ENCODE results near the gene ZFTA. TPM values are rescaled to one million over a fixed set of nuclear protein-coding genes. Genes with fewer than 3 reads are reported as not detected.

Gene ZFTA
- total and polyA plus RNA-seq, 2 experiments from 2014 or later = 8.3 to 36.6 TPM

DNA sequence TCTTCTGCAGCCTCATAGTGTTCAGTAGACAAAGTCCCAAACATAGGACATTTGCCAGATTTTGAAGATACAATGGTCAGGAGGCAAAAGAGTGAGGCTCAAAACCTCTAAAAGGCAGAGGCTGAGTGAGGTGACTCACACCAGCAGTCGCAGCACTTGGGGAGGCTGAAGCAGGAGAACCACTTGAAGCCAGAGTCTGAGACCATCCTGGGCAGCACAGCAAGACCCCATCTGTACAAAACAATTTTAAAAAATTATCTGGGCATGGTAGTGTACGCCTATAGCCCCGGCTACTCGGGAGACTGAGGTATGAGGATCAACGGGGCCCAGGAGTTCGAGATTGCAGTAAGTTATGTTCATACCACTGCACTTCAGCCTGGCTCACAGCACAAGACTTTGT, 14.2 kb upstream of the ZFTA start:
- Histone ChIP-seq H2AFZ (no peak overlapping the region), H3F3A (replicated peaks; ENCODE audit: low read depth) (0 out of 2 replicates have a peak, but pooled peaks cover 7% of the 10 kb centered on the region), H3K27me3 (ENCODE audit: insufficient read depth) (0 out of 2 replicates have a peak, but pooled peaks cover 4% of the 10 kb centered on the region), H4K20me1 (replicated peaks; ENCODE audit: insufficient read depth) (no peaks in the 10 kb centered on the region), H3K36me3 (ENCODE audit: insufficient read depth) (no peaks in the 10 kb centered on the region), H3K79me2 (replicated peaks; ENCODE audit: insufficient read depth) (no peaks in the 10 kb centered on the region), H3K4me2 (no peak overlapping the region), H3K9me2 (ENCODE audit: insufficient read depth) (no peaks in the 10 kb centered on the region; the same call in 1 of the 2 replicates), H3K4me1 (ENCODE audit: insufficient read depth) (no peaks in the 10 kb centered on the region), H3K27ac (ENCODE audit: low read depth) (no peak overlapping the region), H3K4me3 (no peak overlapping the region)
- H3K4me3 Mint-ChIP-seq = no peak overlapping the region
- DNase-seq (ENCODE audit: low spot score) (no peak), ATAC-seq (no peak)
- H3K4me1 Mint-ChIP-seq = no peaks in the 10 kb centered on the region
- no peaks in the 10 kb centered on the region; the same call in 2 of the 3 replicates for H3K9me3 Mint-ChIP-seq
- peaks cover 9% of the 10 kb centered on the region for H3K27me3 Mint-ChIP-seq (ENCODE audit: insufficient read depth, low read depth, poor library complexity)
- no peak overlapping the region for H3K27ac Mint-ChIP-seq
- no peak for TF ChIP-seq EZH2phosphoT487 (IDR thresholded peaks at IDR 0.05; ENCODE audit: unreplicated experiment)
- TF ChIP-seq, protein P1, sequence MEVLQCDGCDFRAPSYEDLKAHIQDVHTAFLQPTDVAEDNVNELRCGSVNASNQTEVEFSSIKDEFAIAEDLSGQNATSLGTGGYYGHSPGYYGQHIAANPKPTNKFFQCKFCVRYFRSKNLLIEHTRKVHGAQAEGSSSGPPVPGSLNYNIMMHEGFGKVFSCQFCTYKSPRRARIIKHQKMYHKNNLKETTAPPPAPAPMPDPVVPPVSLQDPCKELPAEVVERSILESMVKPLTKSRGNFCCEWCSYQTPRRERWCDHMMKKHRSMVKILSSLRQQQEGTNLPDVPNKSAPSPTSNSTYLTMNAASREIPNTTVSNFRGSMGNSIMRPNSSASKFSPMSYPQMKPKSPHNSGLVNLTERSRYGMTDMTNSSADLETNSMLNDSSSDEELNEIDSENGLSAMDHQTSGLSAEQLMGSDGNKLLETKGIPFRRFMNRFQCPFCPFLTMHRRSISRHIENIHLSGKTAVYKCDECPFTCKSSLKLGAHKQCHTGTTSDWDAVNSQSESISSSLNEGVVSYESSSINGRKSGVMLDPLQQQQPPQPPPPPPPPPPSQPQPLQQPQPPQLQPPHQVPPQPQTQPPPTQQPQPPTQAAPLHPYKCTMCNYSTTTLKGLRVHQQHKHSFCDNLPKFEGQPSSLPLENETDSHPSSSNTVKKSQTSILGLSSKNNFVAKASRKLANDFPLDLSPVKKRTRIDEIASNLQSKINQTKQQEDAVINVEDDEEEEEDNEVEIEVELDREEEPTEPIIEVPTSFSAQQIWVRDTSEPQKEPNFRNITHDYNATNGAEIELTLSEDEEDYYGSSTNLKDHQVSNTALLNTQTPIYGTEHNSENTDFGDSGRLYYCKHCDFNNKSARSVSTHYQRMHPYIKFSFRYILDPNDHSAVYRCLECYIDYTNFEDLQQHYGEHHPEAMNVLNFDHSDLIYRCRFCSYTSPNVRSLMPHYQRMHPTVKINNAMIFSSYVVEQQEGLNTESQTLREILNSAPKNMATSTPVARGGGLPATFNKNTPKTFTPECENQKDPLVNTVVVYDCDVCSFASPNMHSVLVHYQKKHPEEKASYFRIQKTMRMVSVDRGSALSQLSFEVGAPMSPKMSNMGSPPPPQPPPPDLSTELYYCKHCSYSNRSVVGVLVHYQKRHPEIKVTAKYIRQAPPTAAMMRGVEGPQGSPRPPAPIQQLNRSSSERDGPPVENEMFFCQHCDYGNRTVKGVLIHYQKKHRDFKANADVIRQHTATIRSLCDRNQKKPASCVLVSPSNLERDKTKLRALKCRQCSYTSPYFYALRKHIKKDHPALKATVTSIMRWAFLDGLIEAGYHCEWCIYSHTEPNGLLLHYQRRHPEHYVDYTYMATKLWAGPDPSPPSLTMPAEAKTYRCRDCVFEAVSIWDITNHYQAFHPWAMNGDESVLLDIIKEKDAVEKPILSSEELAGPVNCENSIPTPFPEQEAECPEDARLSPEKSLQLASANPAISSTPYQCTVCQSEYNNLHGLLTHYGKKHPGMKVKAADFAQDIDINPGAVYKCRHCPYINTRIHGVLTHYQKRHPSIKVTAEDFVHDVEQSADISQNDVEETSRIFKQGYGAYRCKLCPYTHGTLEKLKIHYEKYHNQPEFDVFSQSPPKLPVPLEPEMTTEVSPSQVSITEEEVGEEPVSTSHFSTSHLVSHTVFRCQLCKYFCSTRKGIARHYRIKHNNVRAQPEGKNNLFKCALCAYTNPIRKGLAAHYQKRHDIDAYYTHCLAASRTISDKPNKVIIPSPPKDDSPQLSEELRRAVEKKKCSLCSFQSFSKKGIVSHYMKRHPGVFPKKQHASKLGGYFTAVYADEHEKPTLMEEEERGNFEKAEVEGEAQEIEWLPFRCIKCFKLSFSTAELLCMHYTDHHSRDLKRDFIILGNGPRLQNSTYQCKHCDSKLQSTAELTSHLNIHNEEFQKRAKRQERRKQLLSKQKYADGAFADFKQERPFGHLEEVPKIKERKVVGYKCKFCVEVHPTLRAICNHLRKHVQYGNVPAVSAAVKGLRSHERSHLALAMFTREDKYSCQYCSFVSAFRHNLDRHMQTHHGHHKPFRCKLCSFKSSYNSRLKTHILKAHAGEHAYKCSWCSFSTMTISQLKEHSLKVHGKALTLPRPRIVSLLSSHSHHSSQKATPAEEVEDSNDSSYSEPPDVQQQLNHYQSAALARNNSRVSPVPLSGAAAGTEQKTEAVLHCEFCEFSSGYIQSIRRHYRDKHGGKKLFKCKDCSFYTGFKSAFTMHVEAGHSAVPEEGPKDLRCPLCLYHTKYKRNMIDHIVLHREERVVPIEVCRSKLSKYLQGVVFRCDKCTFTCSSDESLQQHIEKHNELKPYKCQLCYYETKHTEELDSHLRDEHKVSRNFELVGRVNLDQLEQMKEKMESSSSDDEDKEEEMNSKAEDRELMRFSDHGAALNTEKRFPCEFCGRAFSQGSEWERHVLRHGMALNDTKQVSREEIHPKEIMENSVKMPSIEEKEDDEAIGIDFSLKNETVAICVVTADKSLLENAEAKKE (CRISPR knock-in tag; IDR thresholded peaks at IDR 0.05) = no peak
- TF ChIP-seq, protein P2, sequence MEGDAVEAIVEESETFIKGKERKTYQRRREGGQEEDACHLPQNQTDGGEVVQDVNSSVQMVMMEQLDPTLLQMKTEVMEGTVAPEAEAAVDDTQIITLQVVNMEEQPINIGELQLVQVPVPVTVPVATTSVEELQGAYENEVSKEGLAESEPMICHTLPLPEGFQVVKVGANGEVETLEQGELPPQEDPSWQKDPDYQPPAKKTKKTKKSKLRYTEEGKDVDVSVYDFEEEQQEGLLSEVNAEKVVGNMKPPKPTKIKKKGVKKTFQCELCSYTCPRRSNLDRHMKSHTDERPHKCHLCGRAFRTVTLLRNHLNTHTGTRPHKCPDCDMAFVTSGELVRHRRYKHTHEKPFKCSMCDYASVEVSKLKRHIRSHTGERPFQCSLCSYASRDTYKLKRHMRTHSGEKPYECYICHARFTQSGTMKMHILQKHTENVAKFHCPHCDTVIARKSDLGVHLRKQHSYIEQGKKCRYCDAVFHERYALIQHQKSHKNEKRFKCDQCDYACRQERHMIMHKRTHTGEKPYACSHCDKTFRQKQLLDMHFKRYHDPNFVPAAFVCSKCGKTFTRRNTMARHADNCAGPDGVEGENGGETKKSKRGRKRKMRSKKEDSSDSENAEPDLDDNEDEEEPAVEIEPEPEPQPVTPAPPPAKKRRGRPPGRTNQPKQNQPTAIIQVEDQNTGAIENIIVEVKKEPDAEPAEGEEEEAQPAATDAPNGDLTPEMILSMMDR (conservative IDR thresholded peaks at IDR 0.05; ENCODE audit: low read depth in 2 of 2) = no peak
- H3K36me3 Mint-ChIP-seq (ENCODE audit: low read depth) = no peaks in the 10 kb centered on the region

DNA sequence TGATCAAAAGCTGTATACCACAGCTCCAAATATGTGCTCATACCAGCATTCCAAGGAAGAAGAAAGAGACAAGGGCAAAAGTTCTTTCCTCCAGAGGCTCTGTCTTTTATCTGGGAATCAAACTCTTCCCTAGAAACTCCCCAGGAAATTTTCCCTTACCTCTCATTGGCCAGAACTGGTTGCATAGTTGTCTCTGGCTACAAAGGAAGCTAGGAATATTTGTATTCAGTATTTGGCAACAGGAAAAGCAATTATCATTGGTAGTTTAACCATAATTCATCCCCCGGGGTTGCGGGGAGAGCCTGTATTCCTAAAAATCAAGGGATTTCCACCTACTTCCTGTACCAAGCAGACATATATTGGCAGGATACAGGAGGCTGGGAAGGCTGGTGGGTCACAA, 10.5 kb upstream of the ZFTA start:
- Mint-ChIP-seq H3K4me1 (no peaks in the 10 kb centered on the region), H3K9me3 (no peaks in the 10 kb centered on the region), H3K4me3 (no peak overlapping the region), H3K36me3 (ENCODE audit: low read depth) (no peaks in the 10 kb centered on the region), H3K27me3 (ENCODE audit: insufficient read depth, low read depth, poor library complexity) (peaks cover 8% of the 10 kb centered on the region), H3K27ac (no peak overlapping the region)
- H3K9me2 ChIP-seq (ENCODE audit: insufficient read depth) = no peaks in the 10 kb centered on the region; the same call in 1 of the 2 replicates
- no peak overlapping the region for H3K4me2 ChIP-seq
- no peak overlapping the region for H3K27ac ChIP-seq (ENCODE audit: low read depth)
- H3K4me1 ChIP-seq (ENCODE audit: insufficient read depth) = no peaks in the 10 kb centered on the region
- no peaks in the 10 kb centered on the region for H3K27me3 ChIP-seq (ENCODE audit: insufficient read depth)
- H2AFZ ChIP-seq = no peak overlapping the region
- H4K20me1 ChIP-seq (replicated peaks; ENCODE audit: insufficient read depth) = no peaks in the 10 kb centered on the region
- H3K79me2 ChIP-seq (replicated peaks; ENCODE audit: insufficient read depth) = no peaks in the 10 kb centered on the region
- no peaks in the 10 kb centered on the region for H3K36me3 ChIP-seq (ENCODE audit: insufficient read depth)
- no peak overlapping the region for H3K4me3 ChIP-seq
- no peaks in the 10 kb centered on the region for H3F3A ChIP-seq (replicated peaks; ENCODE audit: low read depth)
- DNase-seq (ENCODE audit: low spot score) = no peak
- ATAC-seq = no peak
- TF ChIP-seq, protein P1 (CRISPR knock-in tag; IDR thresholded peaks at IDR 0.05) = no peak
- no peak for TF ChIP-seq STAT1 (IDR thresholded peaks at IDR 0.05; ENCODE audit: unreplicated experiment)

Data from GM23338 (cell line).